ENCODE results near the gene FAM118B.
A peak's percentile ranks its signal among the peaks of the same experiment; 100 is the strongest.

Gene FAM118B

DNA sequence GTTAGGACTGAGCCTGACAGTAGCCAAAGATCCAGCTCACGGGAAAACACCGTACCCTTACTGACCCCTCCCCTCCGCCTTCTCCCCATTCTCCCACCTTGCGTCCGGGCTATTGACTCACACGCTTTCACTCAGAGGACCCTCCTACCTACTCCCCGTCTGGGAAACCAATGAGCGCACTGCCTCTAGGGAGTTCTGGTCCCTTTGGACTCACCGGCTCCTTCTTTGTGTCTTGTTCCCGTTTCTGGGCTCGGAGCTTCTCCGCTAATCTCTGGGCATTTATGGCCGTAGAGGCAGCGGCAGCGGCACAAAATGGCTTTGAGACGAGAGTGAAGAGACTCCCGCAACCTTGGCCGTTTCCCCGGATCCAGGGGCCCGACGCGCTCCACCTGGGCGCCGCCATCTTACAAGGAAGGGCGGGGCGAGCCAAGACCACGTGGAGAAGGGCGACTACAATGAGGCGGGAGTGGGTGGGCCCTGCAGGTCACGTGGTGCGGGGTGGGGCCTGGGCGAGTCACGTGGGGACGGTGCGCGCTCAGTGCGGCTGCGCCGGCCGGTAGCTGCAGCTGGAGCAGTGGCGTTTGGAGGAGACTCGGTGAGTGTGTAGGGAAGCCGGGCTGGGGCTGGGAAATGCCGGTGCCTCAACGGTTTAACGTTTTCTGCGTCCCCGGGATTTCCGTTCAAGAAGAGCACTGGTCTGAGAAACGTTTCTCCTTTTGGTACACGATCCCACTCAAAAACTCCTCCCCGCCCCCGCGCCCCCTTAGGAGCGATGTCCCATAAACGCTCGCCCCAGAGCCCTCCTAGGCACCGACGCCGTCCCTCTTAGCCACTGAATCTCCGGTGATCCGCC, at the start of gene FAM118B, which contains the start of gene RPUSD4:
FAM118B (plus strand) TSS at position 547 of the 853 bp plus-strand sequence. CDS start 23,220 bp downstream, outside the sequence.
RPUSD4 (minus strand) TSS at position 415 of the 853 bp plus-strand sequence; CDS start at position 403, 12 bp downstream.
- peak; percentile 98 to 99 for DNase-seq (ENCODE audit: low read depth in 2 of 2)

DNA sequence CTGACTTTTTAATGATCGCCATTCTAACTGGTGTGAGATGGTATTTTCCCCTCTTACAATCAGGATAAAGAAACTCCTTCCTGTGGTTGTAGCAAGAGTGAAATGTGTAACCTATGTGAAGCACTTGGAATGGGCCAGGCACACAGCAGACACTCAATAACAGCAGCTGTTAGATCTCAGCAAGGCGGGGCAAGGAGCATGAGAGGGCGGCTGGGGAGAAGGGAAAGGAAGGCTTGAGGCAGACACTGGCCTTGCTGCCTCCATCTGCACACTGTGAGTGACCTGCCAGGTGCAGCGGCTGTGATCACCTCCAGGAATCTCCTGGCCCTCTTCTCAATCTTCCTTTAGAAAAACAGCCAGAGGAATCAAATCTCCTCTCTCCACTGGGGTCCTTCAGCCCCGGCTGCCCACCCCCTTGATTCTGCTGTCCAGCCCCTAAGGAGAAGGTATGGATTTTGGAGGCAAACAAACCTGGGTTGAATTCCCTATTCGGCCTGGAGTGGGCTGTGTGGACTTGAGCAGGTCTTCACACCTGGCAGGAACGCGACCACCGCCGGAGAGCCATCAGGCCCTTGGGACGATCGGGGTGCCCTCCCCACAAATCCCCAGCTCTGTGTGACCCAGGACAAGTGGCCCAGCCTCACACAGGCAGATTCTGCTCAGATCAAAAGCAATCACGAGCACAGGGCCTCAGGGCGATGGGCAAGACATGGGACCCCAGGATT, 49.1 kb upstream of the FAM118B start:
- DNase-seq (ENCODE audit: low read depth in 2 of 2) = no peak

DNA sequence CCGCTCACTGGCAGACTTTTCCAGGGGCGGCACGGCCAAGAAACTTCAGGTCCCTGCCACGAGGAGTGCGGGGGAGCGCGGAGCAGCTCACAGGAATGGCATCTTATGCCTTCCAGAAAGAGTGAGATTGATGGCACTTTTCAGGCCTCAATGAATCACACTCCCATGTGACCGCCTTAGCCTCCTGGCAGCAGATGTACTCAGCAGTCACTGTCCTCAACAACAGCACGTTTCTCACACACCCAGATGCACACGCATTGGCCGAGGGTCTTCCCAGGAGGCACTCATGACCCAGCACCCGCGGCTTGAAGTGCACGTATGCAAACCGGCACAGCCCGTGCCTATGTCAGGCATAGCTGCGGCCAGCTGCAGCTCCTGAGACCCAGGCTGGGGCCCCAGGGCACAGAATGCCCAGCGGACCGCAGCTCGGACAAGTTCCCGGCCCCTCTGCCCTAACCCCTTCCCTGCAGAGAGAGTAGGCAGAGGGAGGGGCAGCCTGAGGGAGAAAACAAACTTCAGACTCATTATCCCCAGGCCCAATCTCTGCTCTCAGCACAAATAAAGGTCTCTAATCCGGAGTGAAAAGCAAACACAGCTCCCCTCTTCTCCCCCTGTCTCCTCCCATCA, 48.4 kb upstream of the FAM118B start:
- no peak for DNase-seq (ENCODE audit: low read depth in 2 of 2)

DNA sequence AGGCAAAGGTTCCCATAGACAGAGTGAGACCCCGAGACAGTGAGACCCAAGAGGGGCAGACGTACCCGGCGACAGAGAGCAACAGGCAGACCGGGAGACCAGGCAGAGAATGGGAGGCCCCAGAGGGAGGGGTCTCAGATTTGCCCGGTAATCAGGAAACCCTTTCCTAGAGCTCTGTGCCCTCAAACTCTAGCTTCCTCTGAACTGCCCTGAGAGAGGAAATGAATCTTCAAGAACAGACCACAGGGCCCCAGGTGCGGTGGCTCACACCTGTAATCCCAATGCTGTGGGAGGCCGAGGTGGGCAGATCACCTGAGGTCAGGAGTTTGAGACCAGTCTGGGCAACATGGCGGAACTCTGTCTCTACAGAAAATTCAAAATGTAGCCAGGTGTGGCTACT, 47.8 kb upstream of the FAM118B start:
- DNase-seq (ENCODE audit: low read depth in 2 of 2) = no peak

DNA sequence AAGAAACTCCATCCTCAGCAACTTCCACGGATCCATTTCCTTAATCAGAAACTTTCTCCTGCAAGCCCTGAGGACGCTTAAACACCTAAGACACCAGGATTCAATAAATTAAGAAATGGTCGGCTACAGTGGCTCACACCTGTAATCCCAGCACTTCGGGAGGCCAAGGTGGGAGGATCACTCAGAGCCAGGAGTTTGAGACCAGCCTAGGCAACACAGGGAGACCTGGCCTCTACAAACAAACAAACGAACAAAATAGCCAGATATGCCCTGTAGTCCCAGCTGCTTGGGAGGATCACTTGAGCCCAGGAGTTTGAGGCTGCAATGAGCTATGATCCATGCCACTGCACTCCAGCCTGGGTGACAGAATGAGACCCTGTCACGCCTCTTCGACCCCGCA, 46.8 kb upstream of the FAM118B start:
- no peak for DNase-seq (ENCODE audit: low read depth in 2 of 2)

DNA sequence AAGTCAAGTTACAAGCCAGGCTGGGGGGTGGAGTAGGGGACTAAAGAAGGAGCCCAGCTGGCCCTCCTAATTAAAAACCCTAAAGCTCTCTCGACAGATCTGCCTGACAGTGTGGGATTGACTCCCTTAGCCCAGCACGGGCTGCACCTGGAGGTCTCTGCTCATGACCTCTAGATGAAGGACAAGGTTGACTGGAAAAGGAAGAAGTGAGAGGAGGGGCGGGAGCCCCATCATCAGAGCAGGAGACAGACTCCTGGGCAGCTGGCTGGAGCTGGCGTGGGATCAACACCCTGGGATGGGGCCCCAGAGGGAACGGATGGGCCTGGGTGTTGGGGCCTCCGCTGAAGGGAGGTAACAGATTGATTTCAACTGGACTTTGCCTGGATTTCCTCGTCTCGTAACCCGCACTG, 46.3 kb upstream of the FAM118B start:
- no peak for DNase-seq (ENCODE audit: low read depth in 2 of 2)

DNA sequence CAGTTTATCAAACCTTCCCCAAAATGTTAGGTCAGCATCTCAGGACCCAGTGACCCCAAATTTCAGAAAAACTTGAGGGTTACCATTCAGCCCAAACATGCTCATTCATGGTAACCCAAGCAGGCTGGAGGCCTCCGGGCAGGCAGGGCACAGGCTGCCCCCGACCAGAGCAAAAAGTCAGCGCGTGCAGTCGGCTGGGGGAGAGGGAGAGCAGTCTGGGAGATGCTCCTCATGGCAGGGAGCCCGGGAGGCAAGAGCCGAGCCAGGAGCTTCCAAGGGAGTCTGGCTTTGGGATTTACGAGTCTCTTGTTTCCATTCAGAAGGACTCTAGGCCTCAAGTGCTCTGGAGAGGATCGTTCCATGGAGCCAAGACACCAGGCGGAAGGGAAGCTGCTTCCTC, 45.8 kb upstream of the FAM118B start:
- DNase-seq (ENCODE audit: low read depth in 2 of 2) = no peak

DNA sequence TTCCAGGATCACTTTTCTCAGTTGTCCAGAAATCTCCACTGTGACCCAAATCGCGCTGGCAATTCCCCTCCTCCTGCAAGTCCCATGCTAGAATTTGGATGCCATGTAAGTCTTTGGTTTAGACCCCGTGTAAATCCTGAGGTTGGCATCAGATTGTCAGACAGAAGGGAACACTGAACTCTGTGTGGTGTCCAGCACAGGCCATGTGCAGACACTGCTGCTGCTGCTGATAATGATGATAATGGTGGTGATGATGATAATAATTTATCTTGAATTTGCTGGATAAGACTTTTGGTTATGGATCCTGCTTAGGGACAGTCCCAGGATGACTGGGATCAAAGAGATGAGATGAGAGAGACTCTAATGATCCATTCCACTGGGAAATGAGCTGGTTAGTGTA, 45.2 kb upstream of the FAM118B start:
- no peak for DNase-seq (ENCODE audit: low read depth in 2 of 2)

DNA sequence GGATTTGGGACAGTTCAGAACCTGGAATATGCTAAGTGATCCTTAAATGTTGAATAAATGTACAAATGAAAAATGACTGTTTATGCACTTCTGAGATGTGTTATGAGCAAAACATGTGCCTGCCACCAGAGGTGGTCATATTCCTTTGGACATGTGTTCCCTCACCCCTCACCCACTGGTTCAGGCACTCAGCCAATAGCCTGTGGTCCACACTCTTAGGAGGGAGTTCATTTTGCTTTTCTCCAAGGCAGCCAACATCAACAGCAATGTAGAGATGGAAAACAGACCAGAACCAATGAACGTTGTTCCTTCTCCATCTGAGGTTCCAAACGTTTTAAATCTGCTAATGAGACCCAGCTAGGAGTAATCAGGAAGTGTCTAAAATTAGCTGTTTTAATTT, 44.1 kb upstream of the FAM118B start:
- DNase-seq (ENCODE audit: low read depth in 2 of 2) = no peak

DNA sequence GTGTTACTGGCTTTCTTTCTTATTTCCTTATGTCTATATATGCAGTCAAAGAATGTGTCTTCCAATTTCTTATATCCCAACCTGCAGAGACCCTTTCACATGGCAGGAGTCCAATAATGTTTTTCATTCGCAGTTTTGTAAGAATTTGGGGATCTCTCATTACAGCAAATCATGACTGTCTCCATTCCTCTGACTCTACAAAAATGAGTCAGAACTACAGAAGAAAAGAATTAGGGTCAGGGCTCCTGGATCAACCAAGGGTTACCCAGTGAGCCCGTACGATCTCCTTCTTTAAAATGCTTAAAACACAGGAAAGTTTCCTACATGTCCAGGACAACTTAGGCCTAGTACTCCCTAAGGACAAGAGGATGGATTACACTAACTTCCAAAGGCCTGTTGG, 42.3 kb upstream of the FAM118B start:
- no peak for DNase-seq (ENCODE audit: low read depth in 2 of 2)

DNA sequence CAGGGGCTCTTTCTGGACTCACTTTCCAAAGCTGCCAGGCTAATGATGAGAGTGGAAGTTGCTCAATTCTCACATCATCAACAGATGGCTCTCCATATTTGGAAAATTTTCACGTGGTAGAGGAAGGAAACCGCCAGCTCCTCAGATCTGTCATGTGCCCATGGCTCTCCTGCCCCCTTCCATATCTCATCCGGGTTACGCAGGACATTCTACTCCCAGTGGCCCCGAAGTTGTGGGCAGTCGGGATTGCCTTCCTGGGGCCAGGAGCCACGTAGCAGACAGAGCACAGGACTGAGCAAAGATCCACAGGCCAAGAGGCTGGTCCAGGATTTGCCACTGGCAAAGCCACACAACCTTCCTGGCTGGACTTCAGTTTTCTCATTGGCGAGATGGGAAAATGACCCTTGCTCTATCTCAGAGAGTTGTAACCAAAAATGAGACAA, 39.0 kb upstream of the FAM118B start:
- no peak for DNase-seq (ENCODE audit: low read depth in 2 of 2)

DNA sequence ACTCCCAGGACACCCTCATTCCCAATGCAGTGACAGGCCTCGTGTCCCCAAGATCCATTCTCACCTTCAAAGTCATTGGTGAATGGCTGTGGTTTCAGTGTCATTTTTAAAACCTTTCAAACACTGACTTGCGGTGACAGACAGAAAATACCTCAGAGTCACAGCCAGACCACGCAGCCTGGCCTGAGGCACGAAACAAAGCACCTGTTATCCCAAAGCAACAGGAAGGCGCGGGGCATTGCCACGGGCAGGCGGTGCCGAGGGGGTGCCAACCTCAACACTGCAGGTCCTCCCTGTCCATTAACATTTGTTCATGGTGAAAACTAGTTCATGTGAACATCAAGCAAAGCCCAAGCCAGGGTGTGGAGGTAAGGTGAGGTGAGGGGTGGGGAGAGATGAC, 38.3 kb upstream of the FAM118B start:
- no peak for DNase-seq (ENCODE audit: low read depth in 2 of 2)

DNA sequence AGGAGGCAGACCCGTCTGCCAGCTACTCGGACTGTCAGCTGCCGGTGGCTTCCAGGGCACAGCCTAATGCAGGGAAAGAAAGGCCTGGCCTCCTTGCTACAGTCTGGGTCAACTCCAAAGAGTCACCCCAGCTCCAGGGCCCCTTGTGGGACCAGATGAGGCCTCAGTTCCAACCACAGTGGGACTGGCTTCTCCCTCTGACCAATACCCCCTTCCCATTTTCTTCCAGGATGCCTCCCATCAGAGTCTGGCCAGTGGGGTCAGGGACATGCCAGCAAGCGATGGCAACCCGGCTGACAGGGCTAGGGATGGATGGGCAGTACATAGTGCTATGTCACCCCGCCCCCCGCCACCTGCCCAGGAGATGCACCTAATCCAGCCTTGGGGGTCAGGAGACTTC, 36.8 kb upstream of the FAM118B start:
- no peak for DNase-seq (ENCODE audit: low read depth in 2 of 2)

DNA sequence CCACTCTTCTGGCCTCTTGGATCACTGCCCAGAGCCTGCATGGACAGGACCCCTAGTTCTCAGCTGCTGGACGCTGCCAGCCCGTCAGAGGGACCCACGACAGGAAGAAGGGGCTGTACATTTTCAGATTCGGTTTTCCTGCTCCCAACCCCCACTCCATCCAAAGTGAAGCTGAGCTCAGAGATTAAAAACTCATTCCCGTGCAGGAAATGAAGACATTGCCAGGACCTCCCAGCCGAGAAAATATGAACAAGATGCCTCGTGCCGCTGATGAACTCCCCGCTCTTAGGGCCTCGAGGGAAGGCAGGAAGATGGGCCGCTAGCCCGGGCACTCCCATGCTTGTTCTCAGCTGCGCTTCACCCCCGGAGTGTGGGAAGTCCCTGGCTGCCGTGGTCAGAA, 36.2 kb upstream of the FAM118B start:
- DNase-seq (ENCODE audit: low read depth in 2 of 2) = no peak

DNA sequence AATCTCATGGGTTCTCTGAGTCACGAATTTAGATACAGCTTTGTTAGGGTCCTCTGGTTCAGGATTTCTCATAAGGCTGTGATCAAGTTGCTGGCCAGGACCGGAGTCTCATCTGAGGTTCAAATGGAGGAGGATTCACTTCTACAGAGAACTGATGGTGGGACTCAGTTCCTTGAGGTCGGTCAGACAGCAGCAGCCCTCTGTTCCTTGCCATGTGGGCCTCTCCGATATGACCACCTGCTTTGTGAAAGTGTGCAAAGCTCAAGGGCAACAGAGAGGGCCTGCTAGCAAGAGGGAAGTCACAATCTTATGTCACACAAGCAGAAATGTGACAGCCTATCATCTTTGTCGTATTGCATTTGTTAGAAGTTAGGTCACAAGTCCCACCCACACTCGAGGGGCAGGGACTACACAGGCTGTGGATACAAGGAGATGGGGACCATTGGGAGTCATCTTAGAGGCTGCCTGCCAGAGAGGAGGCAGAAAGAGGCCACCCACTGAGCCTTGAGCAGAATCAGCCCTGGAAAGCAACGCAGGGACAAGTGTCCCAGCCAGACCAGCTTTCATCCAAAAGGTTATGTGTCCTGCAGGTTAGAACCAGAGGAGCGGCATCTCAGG, 34.6 kb upstream of the FAM118B start:
- no peak for DNase-seq (ENCODE audit: low read depth in 2 of 2)

DNA sequence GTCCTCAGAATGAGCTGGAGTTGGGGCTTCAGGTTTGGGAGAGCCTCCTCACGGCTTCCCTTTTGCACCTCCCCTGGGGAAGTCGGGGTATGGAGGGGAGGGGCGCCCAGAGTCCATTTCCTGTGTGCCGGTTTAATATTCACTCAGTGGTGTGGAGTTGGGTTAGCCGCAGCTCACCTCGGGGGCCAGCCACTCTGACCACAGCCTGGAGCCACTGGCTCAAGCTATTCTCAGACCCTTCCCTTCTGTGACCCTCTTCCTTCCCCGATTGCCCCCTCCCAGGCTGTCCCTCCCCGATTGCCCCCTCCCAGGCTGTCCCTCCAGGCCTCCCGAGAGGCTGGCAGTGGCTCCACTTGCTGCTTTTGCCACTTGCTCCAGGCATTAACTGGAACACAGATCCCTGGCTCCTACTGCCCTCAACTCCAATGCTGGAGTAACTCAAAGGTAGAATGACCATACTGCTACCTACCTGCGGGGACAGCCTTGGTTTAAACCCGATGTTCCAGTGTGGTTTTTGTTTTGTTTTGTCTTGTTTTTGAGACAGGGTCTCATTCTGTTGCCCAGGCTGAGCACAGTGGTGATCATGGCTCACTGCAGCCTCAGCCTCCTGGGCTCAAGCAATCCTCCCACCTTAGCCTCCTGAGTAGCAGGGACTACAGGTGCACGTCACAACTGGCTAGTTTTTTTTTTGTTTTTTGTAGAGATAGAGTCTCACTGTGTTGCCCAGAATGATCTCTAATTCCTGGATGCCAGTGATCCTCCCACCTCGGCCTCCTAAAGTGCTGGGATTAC, 29.4 kb upstream of the FAM118B start:
- DNase-seq (ENCODE audit: low read depth in 2 of 2) = no peak

DNA sequence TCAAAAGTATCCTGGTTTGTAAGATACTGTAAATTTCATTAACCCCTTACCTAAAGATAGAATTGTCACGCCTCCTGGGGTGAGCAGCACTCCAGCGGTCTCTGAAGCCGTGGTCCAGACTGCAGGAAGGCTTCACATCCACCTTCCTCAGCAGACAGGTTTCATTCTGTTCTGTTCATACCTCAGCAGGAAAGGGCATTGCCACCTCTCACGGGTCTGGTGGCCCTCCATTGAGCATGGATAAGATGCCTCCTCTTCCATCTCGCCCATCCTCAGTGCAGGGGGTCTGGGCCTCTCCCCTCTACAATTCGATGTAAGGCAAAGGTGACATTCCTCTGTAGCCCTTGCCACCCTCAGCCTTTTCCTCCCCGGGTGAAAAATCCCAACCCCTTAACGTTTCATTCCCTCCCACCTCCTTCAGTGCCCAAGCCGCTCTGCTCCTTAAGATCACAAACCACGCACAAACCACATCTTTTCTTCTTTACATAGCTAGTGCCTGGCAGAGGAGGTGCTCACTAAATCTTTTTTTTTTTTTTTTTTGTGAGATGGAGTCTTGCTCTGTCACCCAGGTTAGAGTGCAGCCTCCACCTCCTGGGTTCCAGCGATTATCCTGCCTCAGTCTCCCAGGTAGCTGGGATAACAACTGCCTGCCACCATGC, 28.7 kb upstream of the FAM118B start:
- no peak for DNase-seq (ENCODE audit: low read depth in 2 of 2)

DNA sequence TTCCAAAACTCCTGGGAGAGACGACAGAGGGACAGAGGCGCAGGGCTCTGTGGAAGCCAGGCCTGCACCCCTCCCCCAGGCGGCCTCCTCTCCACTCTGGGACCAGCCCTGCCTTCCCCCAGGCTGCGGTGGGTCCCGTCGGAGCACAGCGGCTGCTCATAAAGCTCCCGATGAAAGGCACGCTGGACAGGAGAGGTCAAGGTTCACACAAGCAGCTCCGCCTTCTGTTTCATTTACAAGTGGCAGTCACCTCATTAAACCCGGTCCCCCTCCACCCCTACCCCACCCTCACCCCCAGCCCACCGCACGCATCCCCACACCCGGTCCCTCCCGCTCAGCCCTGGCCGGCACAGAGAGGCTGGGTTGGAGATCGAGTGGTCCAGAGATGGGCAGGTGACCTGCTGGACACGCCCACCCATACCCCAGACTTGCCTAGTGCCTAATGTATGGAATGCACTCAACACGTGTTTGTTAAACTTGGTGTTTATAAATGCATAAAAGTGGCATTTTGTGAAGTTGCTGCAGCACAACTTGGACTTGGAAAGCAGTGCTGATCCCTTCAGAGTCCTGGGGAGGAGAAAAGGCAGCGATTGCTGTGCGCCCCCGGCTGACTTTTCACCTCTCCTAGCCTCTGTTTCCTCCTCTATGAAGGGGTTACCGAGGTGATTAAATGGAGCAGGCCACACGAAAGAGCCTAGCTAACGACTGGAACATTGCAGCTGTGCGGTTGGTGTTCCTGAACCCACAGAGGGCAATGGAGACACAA, 26.1 kb upstream of the FAM118B start:
- DNase-seq (ENCODE audit: low read depth in 2 of 2) = no peak

DNA sequence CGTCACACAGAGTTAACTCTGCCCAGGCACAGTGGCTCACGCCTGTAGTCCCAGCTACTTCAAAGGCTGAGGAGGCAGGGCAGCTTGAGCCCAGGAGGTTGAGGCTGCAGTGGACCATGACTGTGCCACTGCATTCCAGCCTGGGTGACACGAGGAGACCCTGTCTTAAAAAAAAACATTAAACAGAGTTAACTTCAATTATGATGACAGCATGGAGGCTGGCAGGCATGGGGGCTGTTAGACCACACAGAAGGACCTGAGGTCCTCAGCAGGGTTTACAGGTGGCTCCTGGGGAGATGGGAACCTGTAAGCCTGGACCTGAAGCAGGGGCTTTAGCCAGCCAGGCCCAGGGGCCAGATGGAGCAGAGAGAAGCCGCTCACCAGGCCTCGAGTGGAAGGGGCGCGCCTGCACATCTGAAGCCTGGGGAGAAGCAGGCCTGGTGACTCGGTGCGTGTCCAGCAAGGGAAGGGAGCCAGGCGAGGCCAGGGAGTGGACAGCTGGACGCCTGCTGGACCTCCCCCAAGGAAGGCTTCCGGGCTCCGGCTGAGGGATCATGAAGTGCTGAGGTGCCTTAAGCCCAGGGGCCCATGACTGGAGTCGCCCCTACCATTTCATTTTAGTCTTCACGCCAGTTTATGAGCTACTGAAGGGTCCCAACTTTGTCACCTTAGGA, 25.4 kb upstream of the FAM118B start:
- no peak for DNase-seq (ENCODE audit: low read depth in 2 of 2)
